ENCODE measurements around the gene CCND1. TPM values are rescaled to one million over a fixed set of nuclear protein-coding genes. Genes with fewer than 3 reads are reported as not detected.
"Not testable (repeated sequence)": the region's sequence is repeated elsewhere in the genome, so short reads cannot be mapped to it uniquely, and the experiment has no call there.

Gene CCND1
- total RNA-seq, 1 donor from 2014 or later: 10.5 TPM

- POLR2A ChIA-PET: no interaction called here
These were observed 48.7 kb downstream of the CCND1 start for GRCh38 chr11:69689484-69690319.

GRCh38 chr11:69691463-69691862 is 50.5 kb downstream of the CCND1 start:
- Mint-ChIP-seq H3K9me3 (peaks cover 3% of the 10 kb centered on the region), H3K36me3 (ENCODE audit: low read depth) (no peaks in the 10 kb centered on the region), H3K27me3 (peaks cover 42% of the 10 kb centered on the region), H3K27ac (no peak overlapping the region), H3K4me3 (no peak overlapping the region), H3K4me1 (no peaks in the 10 kb centered on the region)
- TF ChIP-seq CTCF (IDR thresholded peaks at IDR 0.05): no peak
- ChIA-PET POLR2A (no interaction called here), CTCF (no interaction called here)
- intact Hi-C loops (cut with micrococcal nuclease): no loop called here
- no peak for DNase-seq
- ATAC-seq (ENCODE audit: low read depth): no peak

More at GRCh38 chr11:69689484-69690319, 48.7 kb downstream of the CCND1 start:
- intact Hi-C loops (cut with micrococcal nuclease): loop anchor here (5.0 kb wide), 1 partner anchor 1068 kb away; no protein-coding TSS in a partner anchor
- Mint-ChIP-seq H3K36me3 (ENCODE audit: low read depth) (no peaks in the 10 kb centered on the region), H3K27me3 (peaks cover 36% of the 10 kb centered on the region), H3K27ac (no peak overlapping the region), H3K4me1 (peaks cover 9% of the 10 kb centered on the region), H3K9me3 (peaks cover 3% of the 10 kb centered on the region), H3K4me3 (no peak overlapping the region)
- TF ChIP-seq CTCF (IDR thresholded peaks at IDR 0.05): no peak
- CTCF ChIA-PET: interaction anchor here (1.3 kb wide), 1 partner anchor 153 kb away, joined by 3 read pairs; no protein-coding TSS in a partner anchor
- ATAC-seq (ENCODE audit: low read depth): no peak
- DNase-seq: no peak

- Mint-ChIP-seq H3K27ac (no peak overlapping the region), H3K27me3 (peaks cover 44% of the 10 kb centered on the region)
- no peak for TF ChIP-seq CTCF (IDR thresholded peaks at IDR 0.05)
These were observed 51.5 kb downstream of the CCND1 start for GRCh38 chr11:69692422-69692821.

GRCh38 chr11:69694781-69695180 is 53.8 kb downstream of the CCND1 start:
- intact Hi-C loops (cut with micrococcal nuclease): no loop called here
- Mint-ChIP-seq H3K4me3 (no peak overlapping the region), H3K27ac (no peak overlapping the region), H3K4me1 (peaks cover 10% of the 10 kb centered on the region), H3K36me3 (ENCODE audit: low read depth) (no peaks in the 10 kb centered on the region), H3K9me3 (peaks cover 3% of the 10 kb centered on the region), H3K27me3 (peaks cover 37% of the 10 kb centered on the region)
- POLR2A ChIA-PET: no interaction called here
- ATAC-seq (ENCODE audit: low read depth) (no peak), DNase-seq (no peak)
- no peak for TF ChIP-seq CTCF (IDR thresholded peaks at IDR 0.05)
- CTCF ChIA-PET: no interaction called here

More at GRCh38 chr11:69692422-69692821, 51.5 kb downstream of the CCND1 start:
- ChIA-PET POLR2A (no interaction called here), CTCF (no interaction called here)
- Mint-ChIP-seq H3K36me3 (ENCODE audit: low read depth) (no peaks in the 10 kb centered on the region), H3K4me1 (no peaks in the 10 kb centered on the region), H3K9me3 (peaks cover 3% of the 10 kb centered on the region), H3K4me3 (no peak overlapping the region)
- ATAC-seq (ENCODE audit: low read depth): no peak
- DNase-seq: no peak
- intact Hi-C loops (cut with micrococcal nuclease): no loop called here

GRCh38 chr11:69695581-69695980 is 54.6 kb downstream of the CCND1 start:
- H3K9me3 Mint-ChIP-seq: peaks cover 3% of the 10 kb centered on the region
- H3K4me3 Mint-ChIP-seq: no peak overlapping the region
- DNase-seq: no peak
- intact Hi-C loops (cut with micrococcal nuclease): no loop called here
- TF ChIP-seq CTCF (IDR thresholded peaks at IDR 0.05): no peak
- H3K27me3 Mint-ChIP-seq: peaks cover 37% of the 10 kb centered on the region
- H3K27ac Mint-ChIP-seq: no peak overlapping the region
- H3K36me3 Mint-ChIP-seq (ENCODE audit: low read depth): no peaks in the 10 kb centered on the region
- ChIA-PET POLR2A (no interaction called here), CTCF (no interaction called here)
- H3K4me1 Mint-ChIP-seq: peaks cover 10% of the 10 kb centered on the region
- no peak for ATAC-seq (ENCODE audit: low read depth)

GRCh38 chr11:69695995-69696394 is 55.0 kb downstream of the CCND1 start:
- DNase-seq; intact Hi-C loops (cut with micrococcal nuclease); H3K4me3 Mint-ChIP-seq; CTCF ChIA-PET; H3K27ac Mint-ChIP-seq; H3K36me3 Mint-ChIP-seq (ENCODE audit: low read depth); ATAC-seq (ENCODE audit: low read depth); H3K9me3 Mint-ChIP-seq; POLR2A ChIA-PET: not testable (repeated sequence)
- Mint-ChIP-seq H3K27me3 (peaks cover 34% of the 10 kb centered on the region), H3K4me1 (peaks cover 10% of the 10 kb centered on the region)

All from activated B cell treated with CpG ODN at 0.5 μM for 24 hours (primary cell).